Brain microvascular endothelial cell (primary cell): ENCODE data around the gene NELFB.
A peak's percentile ranks its signal among the peaks of the same experiment; 100 is the strongest.

Source experiments
- DNase-seq: peaks from one replicate; pipeline ENCODE4 v3.0.0-alpha.2; 2020
- H3K27ac ChIP-seq: fragments of 250-450 bp; sonication (Bioruptor Pico); 2 replicates; pipeline ENCODE4 v1.5.1; 2020; ENCODE audit warnings: mild to moderate bottlenecking, moderate library complexity
- H3K27me3 ChIP-seq: fragments of 250-450 bp; sonication (Bioruptor Pico); replicated peaks from 2 replicates; pipeline ENCODE4 v1.5.1; 2020; ENCODE audit warnings: mild to moderate bottlenecking
- H3K36me3 ChIP-seq: fragments of 250-450 bp; sonication (Bioruptor Pico); replicated peaks from 2 replicates; pipeline ENCODE4 v1.5.1; 2020; ENCODE audit warnings: mild to moderate bottlenecking
- H3K4me3 ChIP-seq: 2 replicates; pipeline ENCODE4 v1.5.1; 2011; ENCODE audit warnings: low read depth, mild to moderate bottlenecking, control low read depth, low read length, moderate library complexity
- CTCF ChIP-seq: IDR thresholded peaks from 2 replicates; pipeline ENCODE4 v1.5.1; 2011; ENCODE audit warnings: low read depth, mild to moderate bottlenecking, moderate library complexity, low read length, control low read depth, inconsistent platforms; ENCODE audit errors: missing control alignments
- in situ Hi-C: cut with HindIII; loops from 2 replicates; pipeline ENCODE4 v1.10.0; 2017; ENCODE audit warnings: low sequenced_read_pairs, low pct_ligation_motif_present

NELFB gene

GRCh38 chr9:137254624-137255447, at the start of gene NELFB:
Gene NELFB (plus strand): TSS chr9:137255327.
- in situ Hi-C loops, result no loop called here
- Histone ChIP-seq H3K27ac (peak within 1 kb of the TSS; percentile 27), H3K27me3 (no peaks in the 10 kb centered on the region), H3K4me3 (peak within 1 kb of the TSS; percentile 92), H3K36me3 (peaks cover 14% of the 10 kb centered on the region)
- TF ChIP-seq CTCF, result no peak
- peak; percentile 68 for DNase-seq

GRCh38 chr9:137206602-137207001, 48.5 kb upstream of the NELFB start:
- Histone ChIP-seq H3K27me3 (no peaks in the 10 kb centered on the region), H3K27ac (no peak overlapping the region), H3K36me3 (no peaks in the 10 kb centered on the region), H3K4me3 (peak overlapping the region; percentile 90)
- no peak for DNase-seq
- in situ Hi-C loops, result no loop called here
- no peak for TF ChIP-seq CTCF

GRCh38 chr9:137211532-137211931, 43.6 kb upstream of the NELFB start:
- H3K4me3 ChIP-seq, result no peak overlapping the region
- no peaks in the 10 kb centered on the region for H3K36me3 ChIP-seq
- in situ Hi-C loops, result no loop called here
- no peaks in the 10 kb centered on the region for H3K27me3 ChIP-seq
- TF ChIP-seq CTCF, result no peak
- H3K27ac ChIP-seq, result no peak overlapping the region
- DNase-seq, result no peak

GRCh38 chr9:137212520-137212919, 42.6 kb upstream of the NELFB start:
- in situ Hi-C loops, result no loop called here
- Histone ChIP-seq H3K36me3 (peaks cover 2% of the 10 kb centered on the region), H3K27me3 (no peaks in the 10 kb centered on the region), H3K27ac (no peak overlapping the region), H3K4me3 (no peak overlapping the region)
- TF ChIP-seq CTCF, result peak; percentile 15
- DNase-seq, result no peak

GRCh38 chr9:137213160-137214060, 41.7 kb upstream of the NELFB start:
- H3K4me3 ChIP-seq, result no peak overlapping the region
- H3K36me3 ChIP-seq, result peaks cover 2% of the 10 kb centered on the region
- H3K27ac ChIP-seq, result no peak overlapping the region
- TF ChIP-seq CTCF, result peak; percentile 46
- no peaks in the 10 kb centered on the region for H3K27me3 ChIP-seq
- DNase-seq, result no peak
- in situ Hi-C loops, result no loop called here
